Neural cell (in vitro differentiated cells): ENCODE data around the gene ANAPC1.

Source experiments
- CTCF ChIP-seq: fragments of 450-650 bp; IDR thresholded peaks from 2 replicates; pipeline ENCODE4 v1.5.1; 2014; ENCODE audit warnings: antibody characterized with exemption, mild to moderate bottlenecking, moderate library complexity; ENCODE audit not compliant: poor library complexity, severe bottlenecking
- MXI1 ChIP-seq: fragments of 450-650 bp; conservative IDR thresholded peaks from 2 replicates; pipeline ENCODE4 v1.6.1; 2014; ENCODE audit warnings: antibody characterized with exemption, mild to moderate bottlenecking; ENCODE audit not compliant: poor library complexity, severe bottlenecking
- POLR2AphosphoS5 ChIP-seq: IDR thresholded peaks from 2 replicates; pipeline ENCODE4 v1.6.1; 2012
- RAD21 ChIP-seq: fragments of 450-650 bp; conservative IDR thresholded peaks from 2 replicates; pipeline ENCODE4 v1.6.1; 2014; ENCODE audit warnings: antibody characterized with exemption, mild to moderate bottlenecking, moderate library complexity
- REST ChIP-seq: IDR thresholded peaks from 2 replicates; pipeline ENCODE4 v1.6.1; 2012; ENCODE audit warnings: borderline replicate concordance
- SMC3 ChIP-seq: fragments of 450-650 bp; conservative IDR thresholded peaks from 2 replicates; pipeline ENCODE4 v1.6.1; 2014; ENCODE audit warnings: antibody characterized with exemption, mild to moderate bottlenecking, moderate library complexity; ENCODE audit not compliant: poor library complexity

GRCh38 chr2:111884592-111884964 lies 585 bp upstream of the ANAPC1 start:
- TF ChIP-seq RAD21 (no peak), CTCF (no peak), SMC3 (no peak), MXI1 (no peak), REST (no peak), POLR2AphosphoS5 (no peak)
